GM18498 (cell line): ENCODE data around the gene CHST4.
"Not testable (repeated sequence)": the region's sequence is repeated elsewhere in the genome, so short reads cannot be mapped to it uniquely, and the experiment has no call there.

Experiments used
- ATAC-seq: cut with Tn5 transposase; IDR thresholded peaks from one replicate; pipeline ENCODE4 v1.9.1; 2021; ENCODE audit warnings: mild to moderate bottlenecking, moderate library complexity; ENCODE audit not compliant: unreplicated experiment

The CHST4 gene

DNA sequence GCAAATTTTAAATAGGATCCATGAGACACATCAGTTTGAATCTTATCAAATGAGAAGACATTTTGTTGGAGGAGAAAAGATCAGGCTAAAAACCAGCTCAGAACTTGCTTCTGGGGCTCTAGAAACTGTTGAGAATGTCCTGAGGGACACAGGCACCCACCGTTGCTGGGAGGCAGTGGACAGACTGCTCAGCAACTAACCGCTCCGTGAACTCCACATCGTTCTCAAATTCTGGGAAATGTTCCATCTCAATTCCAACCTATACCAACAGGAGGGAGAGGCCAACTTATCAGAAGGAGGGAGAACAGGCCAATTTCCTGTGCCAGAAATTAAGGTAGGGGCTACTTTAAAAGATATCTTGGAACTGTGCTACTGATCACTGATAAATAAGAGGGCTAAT is 42.3 kb downstream of the CHST4 start:
- ATAC-seq, result no peak

DNA sequence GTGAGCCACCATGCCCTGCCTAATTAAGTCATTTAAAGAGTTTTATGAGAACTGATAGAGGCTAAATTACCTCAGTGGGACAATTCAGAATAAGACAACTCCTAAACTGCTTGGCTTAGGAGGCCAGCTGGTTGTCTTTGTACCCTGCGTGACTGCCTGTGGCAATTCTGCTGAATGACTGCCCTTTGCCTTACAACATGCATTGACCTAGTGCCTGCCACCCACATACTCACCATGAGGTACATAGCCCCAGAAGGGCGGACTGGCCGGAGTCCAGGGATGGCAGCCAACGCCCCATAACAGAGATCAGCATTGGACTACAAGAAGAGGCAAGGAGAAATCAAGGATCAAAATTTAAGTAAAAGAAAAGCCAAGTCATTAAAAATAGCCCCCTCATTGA is 43.4 kb downstream of the CHST4 start:
- no peak for ATAC-seq

DNA sequence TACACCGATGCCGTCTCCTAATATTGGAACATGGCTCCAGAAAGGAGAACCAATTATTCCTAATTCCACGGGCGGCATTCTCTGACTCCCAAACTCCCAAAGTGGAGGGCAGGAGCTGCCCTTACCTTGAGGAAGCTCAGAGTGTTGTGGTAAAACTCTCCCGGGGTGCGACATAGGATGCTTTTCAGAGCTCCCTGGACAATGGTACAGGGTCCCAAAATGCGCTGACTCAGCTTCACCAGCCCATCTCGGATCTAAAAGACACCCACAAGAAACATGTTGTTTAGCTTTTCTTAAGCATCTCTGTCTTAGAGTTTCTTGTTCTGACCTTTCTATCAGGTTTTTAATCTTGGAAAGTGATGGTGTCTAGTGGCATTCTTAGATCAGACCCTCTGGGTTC is 43.9 kb downstream of the CHST4 start:
- ATAC-seq, result no peak

DNA sequence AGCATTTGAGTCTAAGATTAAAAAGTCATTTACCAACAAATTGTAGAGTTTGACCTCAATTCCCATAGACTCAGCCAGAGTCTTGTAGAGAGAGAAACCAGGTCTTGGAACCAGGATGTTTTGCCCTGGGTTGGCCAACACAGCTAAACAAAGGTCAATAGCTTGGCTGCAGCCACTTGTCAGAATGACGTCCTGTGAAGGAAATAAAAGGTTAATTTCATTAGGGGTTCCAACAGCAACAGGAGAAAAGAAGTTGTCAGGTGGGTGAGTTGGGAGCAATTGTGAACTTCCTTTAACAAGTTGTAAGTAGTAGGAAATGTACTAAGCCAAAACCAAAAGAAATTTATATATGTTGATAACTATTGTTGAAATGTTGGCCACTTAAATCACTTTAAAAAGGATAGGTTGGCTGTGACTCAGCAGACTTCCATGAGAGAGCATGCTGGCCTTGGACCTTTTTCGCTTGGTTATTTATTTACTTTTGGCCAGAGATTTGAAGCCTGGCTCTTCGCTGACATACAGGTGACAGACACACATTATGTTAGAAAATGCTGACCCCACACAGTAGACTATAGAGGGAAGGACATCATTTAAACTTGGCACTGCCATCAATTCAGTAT is 46.4 kb downstream of the CHST4 start:
- no peak for ATAC-seq

DNA sequence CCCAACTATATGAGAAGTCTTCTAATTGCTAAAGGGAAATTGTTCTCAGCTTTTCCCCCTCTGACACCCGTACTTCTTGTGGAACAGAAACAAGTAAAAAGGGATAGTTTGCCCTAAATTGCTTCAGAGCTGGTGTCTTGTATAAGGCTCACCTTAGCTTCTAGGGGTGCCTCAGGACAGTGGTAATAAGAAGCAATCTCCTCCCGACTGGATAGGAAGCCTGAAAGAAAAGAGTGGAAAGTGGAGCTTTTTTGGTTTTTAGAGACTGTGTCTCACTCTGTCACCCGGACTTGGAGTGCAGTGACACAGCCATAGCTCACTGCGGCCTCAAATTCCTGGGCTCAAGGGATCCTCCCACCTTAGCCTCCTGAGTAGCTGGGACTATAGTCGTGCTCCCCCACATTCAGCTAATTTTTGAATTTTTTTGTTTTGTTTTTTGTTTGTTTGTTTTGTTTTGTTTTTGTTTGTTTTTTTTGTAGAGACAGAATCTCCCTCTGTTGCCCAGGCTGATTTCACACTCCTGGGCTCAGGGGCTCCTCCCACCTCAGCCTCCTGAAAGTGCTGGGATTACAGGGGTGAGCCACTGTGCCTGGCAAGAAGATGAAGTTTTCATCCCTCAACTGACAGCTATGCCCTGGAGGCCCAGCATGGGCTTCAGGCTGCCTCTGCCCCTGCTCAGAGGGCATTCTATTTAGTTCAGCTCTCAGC is 47.3 kb downstream of the CHST4 start:
- ATAC-seq, result no peak

DNA sequence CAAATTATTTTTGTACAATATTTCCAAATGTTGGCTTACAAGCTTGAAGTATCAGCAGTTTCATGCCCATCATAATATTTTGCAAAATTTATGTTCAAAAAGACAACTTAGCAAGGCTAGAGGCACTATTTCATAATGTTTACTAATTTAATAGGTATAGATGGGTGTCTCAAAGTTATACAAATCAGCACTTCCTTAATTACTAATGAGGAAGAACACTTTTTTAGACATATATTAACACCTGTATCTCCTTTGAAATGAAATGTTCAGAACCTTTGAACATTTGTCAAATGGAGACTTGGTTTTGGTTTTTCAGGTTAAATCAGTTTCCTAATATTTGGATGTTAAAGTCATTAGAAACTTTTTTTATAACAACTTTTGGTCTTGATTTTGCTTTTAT is 48.5 kb downstream of the CHST4 start:
- ATAC-seq, result no peak

DNA sequence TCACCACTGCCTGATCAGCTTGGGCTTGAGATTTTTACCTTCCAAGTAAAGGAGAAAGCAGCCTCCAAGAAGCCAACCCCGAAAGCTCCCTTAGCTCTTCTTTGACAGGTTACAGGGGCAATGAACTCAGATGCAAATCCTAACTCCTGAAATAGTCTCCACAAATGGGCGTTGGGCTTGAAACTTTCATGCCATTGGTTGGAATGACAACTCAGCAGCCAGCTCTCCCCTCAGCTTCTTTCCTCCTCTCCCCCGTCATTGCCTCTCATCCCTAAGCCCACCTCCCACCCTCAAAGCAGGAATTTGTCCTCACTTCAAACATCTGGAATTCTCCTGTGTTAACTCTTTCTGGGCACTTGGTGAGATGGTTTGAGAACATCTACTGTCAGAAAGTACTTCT is 50.7 kb downstream of the CHST4 start, which contains the start of gene TAT:
TAT (minus strand) TSS at position 122 of the 400 bp plus-strand sequence. CDS start 677 bp downstream, outside the sequence.
- no peak for ATAC-seq

DNA sequence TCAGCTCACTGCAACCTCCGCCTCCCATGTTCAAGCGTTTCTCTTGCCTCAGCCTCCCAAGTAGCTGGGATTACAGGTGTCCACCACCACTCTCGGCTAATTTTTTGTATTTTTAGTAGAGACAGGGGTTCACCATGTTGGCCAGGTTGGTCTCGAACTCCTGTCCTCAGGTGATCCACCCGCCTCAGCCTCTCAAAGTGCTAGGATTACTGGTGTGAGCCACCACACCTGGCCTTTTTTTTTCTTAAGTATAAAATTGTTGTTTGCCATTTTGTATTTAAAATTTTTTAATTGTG is 56.3 kb downstream of the CHST4 start:
- not testable (repeated sequence) for ATAC-seq

DNA sequence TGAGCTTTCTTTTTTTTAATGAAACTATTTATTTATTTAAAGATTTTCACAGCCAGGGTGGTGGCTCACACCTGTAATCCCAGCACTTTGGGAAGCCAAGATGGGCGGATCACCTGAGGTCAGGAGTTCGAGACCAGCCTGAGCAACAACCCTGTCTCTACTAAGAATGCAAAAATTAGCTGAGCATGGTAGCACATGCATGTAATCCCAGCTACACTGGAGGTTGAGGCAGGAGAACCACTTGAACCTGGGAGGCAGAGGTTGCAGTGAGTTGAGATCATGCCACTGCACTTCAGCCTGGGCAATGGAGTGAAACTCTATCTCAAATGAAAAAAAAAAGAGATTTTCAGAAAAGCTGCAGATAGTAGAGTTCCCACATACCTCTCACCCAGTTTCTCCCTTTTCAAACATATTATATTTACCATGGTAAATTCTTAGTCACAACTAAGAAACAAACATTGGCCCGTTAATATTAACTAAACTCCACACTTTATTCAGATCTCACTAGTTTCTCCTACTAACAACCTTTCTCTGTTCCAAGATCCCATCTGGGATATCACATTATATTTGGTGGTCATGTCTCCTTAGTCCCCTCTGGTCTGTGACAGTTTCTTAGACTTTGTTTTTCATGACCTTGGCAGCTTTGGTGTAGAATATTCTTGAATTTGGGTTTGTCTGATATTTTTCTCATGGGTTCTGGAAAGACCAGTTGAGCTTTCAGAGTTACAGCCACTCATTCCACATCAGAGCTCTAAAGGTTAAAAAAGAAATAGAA is 58.5 kb downstream of the CHST4 start:
- ATAC-seq, result no peak

DNA sequence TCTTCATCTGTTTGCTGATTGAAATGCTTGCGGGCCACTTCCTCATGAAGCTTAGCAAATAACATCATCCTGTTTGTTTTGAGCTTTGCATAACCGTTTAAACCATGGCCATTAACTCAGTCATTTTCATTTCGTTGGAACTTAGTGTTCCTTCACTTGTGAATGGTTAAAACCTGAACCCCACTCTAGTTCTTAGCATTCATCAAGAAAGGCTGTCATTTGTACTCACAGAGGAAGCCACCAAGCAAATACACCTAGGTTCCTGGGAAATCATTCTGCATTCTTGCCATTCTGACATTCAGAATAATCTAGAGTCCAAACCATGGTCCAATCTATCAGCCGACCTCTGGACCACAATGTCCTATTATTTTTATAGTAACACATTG is 59.1 kb downstream of the CHST4 start:
- no peak for ATAC-seq
